SK-N-SH (cell line): ENCODE results near the gene DUSP6. TPM values are rescaled to one million over a fixed set of nuclear protein-coding genes. Genes with fewer than 3 reads are reported as not detected.

ENCODE experiments used
- CTCF ChIA-PET: fragments of 300-600, 350-600 bp; formaldehyde crosslinking; extraction: SDS; loops from one replicate; lab custom pipeline; 2021; lab: Yijun Ruan, JAX
- POLR2A ChIA-PET: fragments of 350-600 bp; sonication (Branson Sonifier 250); formaldehyde crosslinking; extraction: SDS; loops from one replicate; lab custom pipeline; 2020; ENCODE audit warnings: antibody characterized with exemption, inconsistent platforms; lab: Yijun Ruan, JAX
- DNase-seq: peaks from one replicate; pipeline ENCODE4 v3.0.0; 2012
- H2AFZ ChIP-seq: fragments of 200-600 bp; sonication (generic); 2 replicates; pipeline ENCODE4 v1.8.1; 2016; ENCODE audit warnings: antibody characterized with exemption, mild to moderate bottlenecking, low read depth
- H3F3A ChIP-seq: fragments of 200-600 bp; sonication (generic); replicated peaks from 2 replicates; pipeline ENCODE3; 2016; ENCODE audit warnings: antibody characterized with exemption, mild to moderate bottlenecking; ENCODE audit not compliant: insufficient read depth
- H3K27ac ChIP-seq, 2 experiments: fragments of 200-500 bp in 1 of 2; fragments of 200-600 bp in 1 of 2; sonication (Bioruptor generic) in 1 of 2; sonication (generic), shearing (Covaris generic) in 1 of 2; 2 replicates each; pipeline versions ENCODE4 v1.5.1 to v1.6.1; 2014 to 2016; ENCODE audit warnings: low read depth in 2 of 2, inconsistent platforms in 1 of 2, low read length in 1 of 2, mild to moderate bottlenecking in 1 of 2, mixed read lengths in 1 of 2
- H3K27me3 ChIP-seq: fragments of 200-600 bp; sonication (generic), shearing (Covaris generic); 2 replicates; pipeline ENCODE4 v1.6.1; 2016; ENCODE audit warnings: mixed run types; ENCODE audit not compliant: insufficient read depth
- H3K36me3 ChIP-seq, 2 experiments: fragments of 200-500 bp in 1 of 2; fragments of 200-600 bp in 1 of 2; sonication (Bioruptor generic) in 1 of 2; sonication (generic) in 1 of 2; replicated peaks in 1 of 2; 2 replicates each; pipeline versions ENCODE3 to v1.5.1; 2014 to 2016; ENCODE audit warnings: low read length in 1 of 2, mild to moderate bottlenecking in 1 of 2; ENCODE audit not compliant: insufficient read depth in 2 of 2, control insufficient read depth in 1 of 2
- H3K4me1 ChIP-seq, 2 experiments: fragments of 200-500 bp in 1 of 2; fragments of 200-600 bp in 1 of 2; sonication (Bioruptor generic) in 1 of 2; sonication (generic), shearing (Covaris generic) in 1 of 2; 2 replicates each; pipeline versions ENCODE4 v1.5.1 to v1.6.1; 2014 to 2016; ENCODE audit warnings: low read depth in 1 of 2, low read length in 1 of 2, mixed run types in 1 of 2; ENCODE audit not compliant: insufficient read depth in 2 of 2, control insufficient read depth in 1 of 2
- H3K4me2 ChIP-seq: fragments of 200-600 bp; sonication (generic), shearing (Covaris generic); 2 replicates; pipeline ENCODE4 v1.6.1; 2017; ENCODE audit warnings: mixed run types
- H3K4me3 ChIP-seq, 2 experiments: fragments of 200-500 bp in 1 of 2; fragments of 200-600 bp in 1 of 2; sonication (Bioruptor generic) in 1 of 2; sonication (generic), shearing (Covaris generic) in 1 of 2; 2 replicates each; pipeline versions ENCODE4 v1.5.1 to v1.8.1; 2014 to 2016; ENCODE audit warnings: low read depth in 2 of 2, inconsistent platforms in 1 of 2, low read length in 1 of 2, mild to moderate bottlenecking in 1 of 2, mixed read lengths in 1 of 2, moderate library complexity in 1 of 2
- H3K79me2 ChIP-seq: fragments of 200-600 bp; sonication (generic); 2 replicates; pipeline ENCODE4 v1.8.1; 2017; ENCODE audit warnings: mild to moderate bottlenecking; ENCODE audit not compliant: insufficient read depth
- H3K9ac ChIP-seq: fragments of 200-600 bp; sonication (generic); 2 replicates; pipeline ENCODE4 v1.6.1; 2017; ENCODE audit warnings: mixed run types
- H3K9me2 ChIP-seq: fragments of 200-600 bp; sonication (generic); 2 replicates; pipeline ENCODE4 v1.6.1; 2017; ENCODE audit warnings: mixed run types
- H3K9me3 ChIP-seq: fragments of 200-600 bp; sonication (generic); 2 replicates; pipeline ENCODE4 v1.6.1; 2017; ENCODE audit warnings: mixed run types, mild to moderate bottlenecking, moderate library complexity
- H4K20me1 ChIP-seq: fragments of 200-600 bp; sonication (generic); 2 replicates; pipeline ENCODE4 v1.6.1; 2017; ENCODE audit warnings: mild to moderate bottlenecking, mixed run types; ENCODE audit not compliant: insufficient read depth
- FOSL2 ChIP-seq: IDR thresholded peaks from 2 replicates; pipeline ENCODE4 v1.4.0; 2012; ENCODE audit warnings: low read depth, mild to moderate bottlenecking, moderate library complexity, borderline replicate concordance
- GABPA ChIP-seq: IDR thresholded peaks from 2 replicates; pipeline ENCODE4 v1.4.0; 2012; ENCODE audit warnings: low read depth, mild to moderate bottlenecking
- JUND ChIP-seq: IDR thresholded peaks from 2 replicates; pipeline ENCODE4 v1.4.0; 2012
- POLR2AphosphoS5 ChIP-seq: IDR thresholded peaks from 2 replicates; pipeline ENCODE4 v1.6.1; 2012; ENCODE audit warnings: low read depth, low read length
- RAD21 ChIP-seq: IDR thresholded peaks from 2 replicates; pipeline ENCODE4 v1.6.1; 2012; ENCODE audit warnings: mild to moderate bottlenecking, low read length
- SIN3A ChIP-seq: IDR thresholded peaks from 2 replicates; pipeline ENCODE4 v1.6.1; 2012; ENCODE audit warnings: low read depth, mild to moderate bottlenecking, low read length, moderate library complexity, borderline replicate concordance
- TEAD4 ChIP-seq: IDR thresholded peaks from 2 replicates; pipeline ENCODE4 v1.4.0; 2012; ENCODE audit warnings: mild to moderate bottlenecking, borderline replicate concordance; ENCODE audit not compliant: insufficient read depth
- USF1 ChIP-seq: IDR thresholded peaks from 2 replicates; pipeline ENCODE4 v1.4.0; 2012; ENCODE audit warnings: low read depth, borderline replicate concordance
- YY1 ChIP-seq: IDR thresholded peaks from 2 replicates; pipeline ENCODE4 v1.4.0; 2012; ENCODE audit warnings: low read depth, mild to moderate bottlenecking
- ZBTB33 ChIP-seq: IDR thresholded peaks from 2 replicates; pipeline ENCODE4 v1.4.0; 2012; ENCODE audit warnings: low read depth, borderline replicate concordance
- WGBS: methylation state at CpG from one replicate; pipeline ENCODE4 v1.1.6; 2017; ENCODE audit warnings: low lambda C conversion rate; 5-methylcytosine and 5-hydroxymethylcytosine counted together
- polyA plus RNA-seq, 3 experiments: library from polyadenylated mRNA; depleted of rRNA; stranded (reverse); fragments of >200 nt; gene quantifications; 2 replicates each; pipeline ENCODE4 v1.2.3, GENCODE V29; 2012

Gene DUSP6
- polyA plus RNA-seq, 1 of the 3 experiments (the other 2 are of a cell fraction), result 71.4 TPM

- no peak for TF ChIP-seq USF1
Measured at GRCh38 chr12:89323568-89324218, 28.6 kb downstream of the DUSP6 start (continued).

GRCh38 chr12:89320735-89321134 is 31.6 kb downstream of the DUSP6 start:
- Histone ChIP-seq H3K27me3 (no peaks in the 10 kb centered on the region), H3K36me3 (no peaks in the 10 kb centered on the region), H2AFZ (no peak overlapping the region), H3K27ac (no peak overlapping the region), H3K9ac (no peak overlapping the region), H4K20me1 (no peaks in the 10 kb centered on the region), H3F3A (no peaks in the 10 kb centered on the region), H3K9me3 (no peaks in the 10 kb centered on the region), H3K9me2 (no peaks in the 10 kb centered on the region), H3K79me2 (no peaks in the 10 kb centered on the region), H3K4me1 (peaks cover 4 to 6% of the 10 kb centered on the region in 2 experiments; a peak in 3 of 4 replicates), H3K4me2 (no peak overlapping the region), H3K4me3 (no peak overlapping the region)
- TF ChIP-seq TEAD4 (no peak), GABPA (no peak), SIN3A (no peak), POLR2AphosphoS5 (no peak), ZBTB33 (no peak), RAD21 (no peak), JUND (no peak), FOSL2 (no peak)
- ChIA-PET POLR2A (no interaction called here), CTCF (no interaction called here)
- no peak for DNase-seq
- WGBS, result 78% methylated on average over 1 of the region's 1 CpG

- no peak for DNase-seq
- WGBS, result 92% methylated on average over 2 of the region's 2 CpGs
- POLR2A ChIA-PET, result no interaction called here
- Histone ChIP-seq H3K4me2 (no peak overlapping the region), H4K20me1 (no peaks in the 10 kb centered on the region), H3K79me2 (no peaks in the 10 kb centered on the region), H3K36me3 (no peaks in the 10 kb centered on the region), H3K9me2 (no peaks in the 10 kb centered on the region), H3K27me3 (no peaks in the 10 kb centered on the region), H3K4me3 (no peak overlapping the region), H3K27ac (no peak overlapping the region), H3K4me1 (peaks cover 4 to 6% of the 10 kb centered on the region in 2 experiments; a peak in 3 of 4 replicates), H3K9me3 (no peaks in the 10 kb centered on the region), H3F3A (no peaks in the 10 kb centered on the region), H3K9ac (no peak overlapping the region), H2AFZ (no peak overlapping the region)
- CTCF ChIA-PET, result interaction anchor here (1.0 to 1.3 kb wide), 2 partner anchors 10 to 15 kb away, joined by 3 to 4 read pairs; no protein-coding TSS in a partner anchor
- TF ChIP-seq USF1 (no peak), YY1 (no peak)
Measured at GRCh38 chr12:89319606-89320005, 32.7 kb downstream of the DUSP6 start.
